SU-DHL-6 (cell line): ENCODE data around the gene DNAJB8.

Source experiments
- H2AFZ ChIP-seq: fragments of 200-600 bp; sonication (generic); 2 replicates; pipeline ENCODE4 v1.6.1; 2014; ENCODE audit warnings: low read depth, mild to moderate bottlenecking, moderate library complexity, mixed read lengths, antibody characterized with exemption, low read length; ENCODE audit not compliant: severe bottlenecking
- H3F3A ChIP-seq: fragments of 200-600 bp; shearing (Covaris generic); 2 replicates; pipeline ENCODE4 v1.6.0; 2016; ENCODE audit warnings: antibody characterized with exemption, mild to moderate bottlenecking; ENCODE audit not compliant: insufficient read depth
- H3K27ac ChIP-seq: fragments of 200-600 bp; sonication (generic); 2 replicates; pipeline ENCODE4 v1.5.1; 2016; ENCODE audit warnings: low read depth, mild to moderate bottlenecking, low read length, moderate library complexity, mixed read lengths
- H3K27me3 ChIP-seq: fragments of 200-600 bp; sonication (generic), shearing (Covaris generic); 2 replicates; pipeline ENCODE4 v1.6.0; 2014; ENCODE audit warnings: mild to moderate bottlenecking, low read length
- H3K36me3 ChIP-seq: fragments of 200-600 bp; sonication (generic); 2 replicates; pipeline ENCODE4 v1.6.1; 2014; ENCODE audit warnings: mild to moderate bottlenecking, low read length, mixed read lengths
- H3K4me2 ChIP-seq: fragments of 300-600, 200-600 bp; shearing (Covaris generic), sonication (generic); 2 replicates; pipeline ENCODE4 v1.6.0; 2014; ENCODE audit warnings: low read length, low read depth, mild to moderate bottlenecking; ENCODE audit not compliant: poor library complexity, severe bottlenecking
- H3K4me3 ChIP-seq: fragments of 200-600 bp; sonication (generic); 2 replicates; pipeline ENCODE4 v1.5.1; 2014; ENCODE audit warnings: antibody characterized with exemption, low read length, mild to moderate bottlenecking, mixed read lengths; ENCODE audit not compliant: insufficient read depth, poor library complexity, severe bottlenecking
- H3K79me2 ChIP-seq: fragments of 200-600 bp; sonication (generic); 2 replicates; pipeline ENCODE4 v1.6.1; 2014; ENCODE audit warnings: mild to moderate bottlenecking, low read length, moderate library complexity; ENCODE audit not compliant: insufficient read depth
- H3K9ac ChIP-seq: fragments of 200-600 bp; sonication (generic); 2 replicates; pipeline ENCODE4 v1.7.0; 2014; ENCODE audit warnings: mild to moderate bottlenecking, low read length
- H3K9me2 ChIP-seq: fragments of 200-600 bp; sonication (generic); replicated peaks from 2 replicates; pipeline ENCODE4 v1.6.1; 2014; ENCODE audit warnings: low read length; ENCODE audit not compliant: insufficient read depth
- H3K9me3 ChIP-seq: fragments of 200-600 bp; sonication (generic); 2 replicates; pipeline ENCODE4 v1.6.1; 2014; ENCODE audit warnings: low read length, mixed read lengths; ENCODE audit not compliant: insufficient read depth
- H4K20me1 ChIP-seq: fragments of 200-600 bp; sonication (generic); 2 replicates; pipeline ENCODE4 v1.6.1; 2014; ENCODE audit warnings: low read depth, mild to moderate bottlenecking, antibody characterized with exemption, low read length, moderate library complexity, mixed read lengths
- EZH2phosphoT487 ChIP-seq: fragments of 200-600 bp; sonication (generic), shearing (Covaris generic); conservative IDR thresholded peaks from 2 replicates; pipeline ENCODE4 v1.6.1; 2018; ENCODE audit warnings: mild to moderate bottlenecking, antibody characterized with exemption, low read length, moderate library complexity, mixed read lengths
- TF ChIP-seq, protein P1 (sequence below): fragments of 200-600 bp; sonication (generic); IDR thresholded peaks from one replicate; pipeline ENCODE4 v1.5.1; 2017; ENCODE audit warnings: antibody characterized with exemption, mild to moderate bottlenecking, low read length, moderate library complexity; ENCODE audit not compliant: insufficient read depth, poor library complexity, severe bottlenecking

DNAJB8 gene

DNA sequence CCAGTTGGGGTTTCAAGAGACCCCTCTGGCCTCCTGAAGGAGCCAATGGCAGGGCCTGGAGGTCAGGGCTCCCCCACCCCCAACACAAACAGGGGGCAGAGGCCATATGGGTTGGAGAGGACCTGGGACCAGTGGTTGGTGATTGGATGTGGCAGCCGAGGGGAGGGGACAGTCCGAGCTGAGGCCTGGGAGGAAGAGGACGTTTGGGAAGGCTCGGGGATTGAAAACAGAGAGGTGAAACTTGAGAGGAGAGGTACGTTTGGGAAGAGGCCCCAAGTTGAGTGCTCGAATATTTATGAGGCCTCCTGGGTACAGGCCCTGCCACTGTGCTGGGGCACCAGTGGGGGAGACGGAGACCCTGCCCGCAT lies 53.7 kb downstream of the DNAJB8 start:
- H3K4me2 ChIP-seq: no peak overlapping the region

More for the DNA sequence above, 53.7 kb downstream of the DNAJB8 start:
- Histone ChIP-seq H3K36me3 (no peaks in the 10 kb centered on the region), H3K4me3 (no peak overlapping the region), H4K20me1 (no peaks in the 10 kb centered on the region; the same call in 1 of the 2 replicates), H2AFZ (no peak overlapping the region), H3K27ac (no peak overlapping the region), H3F3A (no peaks in the 10 kb centered on the region), H3K79me2 (no peaks in the 10 kb centered on the region), H3K9me3 (no peaks in the 10 kb centered on the region), H3K9ac (no peak overlapping the region), H3K27me3 (no peaks in the 10 kb centered on the region), H3K9me2 (no peaks in the 10 kb centered on the region)
- TF ChIP-seq, protein P1, sequence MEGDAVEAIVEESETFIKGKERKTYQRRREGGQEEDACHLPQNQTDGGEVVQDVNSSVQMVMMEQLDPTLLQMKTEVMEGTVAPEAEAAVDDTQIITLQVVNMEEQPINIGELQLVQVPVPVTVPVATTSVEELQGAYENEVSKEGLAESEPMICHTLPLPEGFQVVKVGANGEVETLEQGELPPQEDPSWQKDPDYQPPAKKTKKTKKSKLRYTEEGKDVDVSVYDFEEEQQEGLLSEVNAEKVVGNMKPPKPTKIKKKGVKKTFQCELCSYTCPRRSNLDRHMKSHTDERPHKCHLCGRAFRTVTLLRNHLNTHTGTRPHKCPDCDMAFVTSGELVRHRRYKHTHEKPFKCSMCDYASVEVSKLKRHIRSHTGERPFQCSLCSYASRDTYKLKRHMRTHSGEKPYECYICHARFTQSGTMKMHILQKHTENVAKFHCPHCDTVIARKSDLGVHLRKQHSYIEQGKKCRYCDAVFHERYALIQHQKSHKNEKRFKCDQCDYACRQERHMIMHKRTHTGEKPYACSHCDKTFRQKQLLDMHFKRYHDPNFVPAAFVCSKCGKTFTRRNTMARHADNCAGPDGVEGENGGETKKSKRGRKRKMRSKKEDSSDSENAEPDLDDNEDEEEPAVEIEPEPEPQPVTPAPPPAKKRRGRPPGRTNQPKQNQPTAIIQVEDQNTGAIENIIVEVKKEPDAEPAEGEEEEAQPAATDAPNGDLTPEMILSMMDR: no peak
- TF ChIP-seq EZH2phosphoT487: no peak
